Testis (tissue), 3 donors: ENCODE data around the gene SPSB1. TPM values are rescaled to one million over a fixed set of nuclear protein-coding genes. Genes with fewer than 3 reads are reported as not detected.

Source experiments
- DNase-seq: peaks from one replicate; pipeline ENCODE4 v3.0.0-alpha.2; 2019
- H3K27ac ChIP-seq, 2 donors: fragments of 200-600 bp; sonication (generic); one replicate each; pipeline ENCODE4 v1.5.1; 2019
- H3K27me3 ChIP-seq: fragments of 200-600 bp; sonication (generic); one replicate; pipeline ENCODE4 v1.5.1; 2019
- H3K36me3 ChIP-seq: fragments of 200-600 bp; sonication (generic); one replicate; pipeline ENCODE4 v1.5.1; 2017; ENCODE audit warnings: low read depth; ENCODE audit errors: missing control alignments
- H3K4me1 ChIP-seq: fragments of 200-600 bp; sonication (generic); one replicate; pipeline ENCODE4 v1.5.1; 2019
- H3K4me3 ChIP-seq, 2 donors: fragments of 200-600 bp; sonication (generic); one replicate each; pipeline ENCODE4 v1.5.1; 2017 to 2019
- H3K9me3 ChIP-seq: fragments of 200-600 bp; sonication (generic); one replicate; pipeline ENCODE4 v1.5.1; 2017
- CTCF ChIP-seq, 3 experiments: fragments of 450-650 bp in 2 of 3; fragments of 200-600 bp in 1 of 3; sonication (generic) in 1 of 3; IDR thresholded peaks; one replicate each; pipeline ENCODE4 v1.5.1; 2016 to 2019; ENCODE audit warnings: antibody characterized with exemption in 3 of 3, mild to moderate bottlenecking in 2 of 3, moderate library complexity in 1 of 3
- POLR2A ChIP-seq: fragments of 450-650 bp; IDR thresholded peaks from one replicate; pipeline ENCODE4 v1.6.1; 2017; ENCODE audit warnings: antibody characterized with exemption, mild to moderate bottlenecking, moderate library complexity
- WGBS, 2 donors: methylation state at CpG; one replicate each; pipeline ENCODE4 v1.1.5; 2018; 5-methylcytosine and 5-hydroxymethylcytosine counted together
- intact Hi-C: fragments of 100-400 bp; cut with DNase I; formaldehyde crosslinking; loops from one replicate; pipeline ENCODE4 v1.15.1; 2023; ENCODE audit warnings: low total_unique reads
- polyA plus RNA-seq: library from polyadenylated mRNA; stranded (reverse); fragments of 350-450 nt; fragmentation: Illumina TruSeq; extraction: RNeasy Lipid Tissue Mini Kit (QIAGEN cat#74804); gene quantifications from one replicate; pipeline ENCODE4 v1.2.3, GENCODE V29; 2014; ENCODE audit warnings: low read depth, low replicate concordance; ENCODE audit not compliant: insufficient read depth
- total RNA-seq, 2 donors: library from RNA; depleted of rRNA; stranded (reverse); fragments of >200 nt; gene quantifications; one replicate each; pipeline ENCODE4 v1.2.3, GENCODE V29; 2016

The SPSB1 gene
- total and polyA plus RNA-seq, 3 donors from 2014 or later, result 19.8 to 37.9 (median 30.0) TPM

DNA sequence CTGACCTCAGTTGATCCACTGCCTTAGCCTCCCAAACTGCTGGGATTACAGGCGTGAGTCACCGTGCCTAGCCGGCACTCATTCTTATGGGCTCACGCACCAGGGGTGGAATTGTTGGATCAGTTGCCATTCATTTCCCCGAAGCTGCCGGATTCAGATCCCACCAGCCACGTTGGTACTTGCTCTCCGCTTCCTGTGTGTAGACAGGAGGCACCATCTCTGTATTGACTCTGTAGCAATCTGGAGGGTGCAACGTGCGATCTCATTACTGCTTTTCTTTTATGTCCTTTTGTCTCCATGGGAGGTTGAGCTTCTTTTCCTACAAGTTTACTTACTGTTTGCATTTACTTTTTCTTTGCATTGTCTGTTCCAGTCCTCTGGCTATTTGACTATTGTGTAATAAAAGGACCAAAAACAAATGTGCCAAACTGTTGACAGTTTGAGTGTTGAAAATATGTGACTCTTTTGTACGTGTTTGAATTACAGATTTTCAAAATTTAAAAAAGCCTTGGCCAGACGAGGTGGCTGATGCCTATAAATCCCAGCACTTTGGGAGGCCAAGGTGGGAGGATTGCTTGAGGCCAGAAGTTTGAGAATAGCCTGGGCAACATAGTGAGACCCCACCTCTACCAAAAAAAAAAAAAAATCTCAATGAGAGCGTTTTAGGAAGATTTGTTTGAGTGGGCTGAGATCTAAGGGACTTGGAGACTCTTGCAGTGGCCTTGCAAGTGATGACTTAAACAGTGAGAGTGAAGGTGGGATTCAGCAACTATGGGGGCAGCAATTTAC lies 39.1 kb downstream of the SPSB1 start:
- Histone ChIP-seq H3K4me3 (no peak overlapping the region), H3K36me3 (no peaks in the 10 kb centered on the region), H3K27me3 (no peaks in the 10 kb centered on the region), H3K9me3 (no peaks in the 10 kb centered on the region), H3K27ac (no peak overlapping the region), H3K4me1 (no peaks in the 10 kb centered on the region)
- intact Hi-C loops, result no loop called here
- 88 to 93% methylated on average over 13 of the region's 13 CpGs for WGBS, 2 donors
- no peak for TF ChIP-seq POLR2A
- TF ChIP-seq CTCF (IDR thresholded peaks at IDR 0.05), result no peak
- no peak for DNase-seq

GRCh38 chr1:9332513-9333143 lies 39.9 kb downstream of the SPSB1 start:
- Histone ChIP-seq H3K27me3 (no peaks in the 10 kb centered on the region), H3K27ac (no peak overlapping the region), H3K4me3 (no peak overlapping the region), H3K4me1 (no peaks in the 10 kb centered on the region), H3K9me3 (no peaks in the 10 kb centered on the region), H3K36me3 (no peaks in the 10 kb centered on the region)
- intact Hi-C loops, result no loop called here
- DNase-seq, result no peak
- TF ChIP-seq CTCF (IDR thresholded peaks at IDR 0.05) (no peak), POLR2A (no peak)
- 76 to 81% methylated on average over 9 to 12 of the region's 12 CpGs for WGBS, 2 donors

DNA sequence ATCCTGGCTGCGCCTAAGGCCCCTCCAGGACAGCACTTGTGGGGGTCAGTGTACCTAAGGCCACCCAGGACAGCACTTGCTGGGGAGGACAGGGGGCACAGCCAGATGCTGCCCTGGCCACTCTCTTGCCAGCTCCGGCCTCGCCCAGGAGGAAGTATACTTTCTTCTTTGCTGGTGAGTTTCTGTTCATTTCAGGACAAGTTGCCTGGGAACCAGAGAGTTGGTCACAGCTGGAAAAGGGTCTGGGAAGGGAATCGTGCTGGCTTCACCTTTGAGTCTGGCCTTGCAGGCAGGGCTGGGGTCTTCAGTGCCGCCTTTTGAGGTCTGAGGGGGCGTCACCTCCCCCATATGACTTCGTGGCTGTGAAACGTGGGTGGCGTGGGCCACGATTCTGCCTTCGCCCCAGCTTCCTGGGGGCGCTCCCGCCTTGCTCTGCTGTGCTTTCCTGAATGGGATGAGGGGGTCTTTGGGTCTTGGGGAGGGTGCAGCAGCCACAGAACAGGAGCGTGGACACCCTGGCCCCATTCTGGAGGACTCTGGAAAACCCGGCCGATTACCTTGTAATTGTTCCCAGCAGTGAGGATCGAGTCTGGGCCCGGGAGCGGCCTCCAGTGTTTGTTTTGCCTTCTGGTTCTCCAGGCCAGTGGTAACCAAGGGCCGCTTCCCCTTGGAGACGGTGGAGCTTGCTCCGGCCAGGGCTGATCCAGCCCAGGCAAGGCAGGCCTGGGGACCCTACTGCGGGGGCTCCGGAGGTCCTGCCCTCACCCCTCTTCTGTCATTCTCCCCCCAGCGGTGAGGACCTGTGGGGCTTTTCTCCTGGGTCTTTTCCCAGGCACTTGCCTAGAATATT lies 45.9 kb downstream of the SPSB1 start:
- peak overlapping the region; percentile 0 to 60 for H3K27ac ChIP-seq
- peak; percentile 31 for DNase-seq
- intact Hi-C loops, result no loop called here
- H3K27me3 ChIP-seq, result no peaks in the 10 kb centered on the region
- H3K4me1 ChIP-seq, result peaks cover 30% of the 10 kb centered on the region
- TF ChIP-seq POLR2A, result no peak
- TF ChIP-seq CTCF (IDR thresholded peaks at IDR 0.05), result no peak
- H3K4me3 ChIP-seq, result no peak overlapping the region
- H3K36me3 ChIP-seq, result no peaks in the 10 kb centered on the region
- WGBS, 2 donors, result 69 to 72% methylated on average over 13 to 25 of the region's 25 CpGs
- no peaks in the 10 kb centered on the region for H3K9me3 ChIP-seq

- Histone ChIP-seq H3K27me3 (no peaks in the 10 kb centered on the region), H3K27ac (peak overlapping the region in 1 of 2 donors; percentile 60), H3K4me3 (no peak overlapping the region), H3K9me3 (no peaks in the 10 kb centered on the region), H3K36me3 (no peaks in the 10 kb centered on the region), H3K4me1 (peaks cover 33% of the 10 kb centered on the region)
- 51 to 54% methylated on average over 14 to 24 of the region's 24 CpGs for WGBS, 2 donors
- intact Hi-C loops, result no loop called here
- DNase-seq, result peak; percentile 36
- TF ChIP-seq POLR2A (no peak), CTCF (IDR thresholded peaks at IDR 0.05) (no peak)
Measured at GRCh38 chr1:9340172-9340854, 47.6 kb downstream of the SPSB1 start.
